K562 (cell line): ENCODE data around the gene GHRL. TPM values are rescaled to one million over a fixed set of nuclear protein-coding genes. Genes with fewer than 3 reads are reported as not detected.

Source experiments
- ATF6 ChIP-seq: sonication (generic); formaldehyde crosslinking; IDR thresholded peaks from 2 replicates; pipeline ENCODE4 v1.4.0; 2020; ENCODE audit warnings: mild to moderate bottlenecking, missing genetic modification reagents
- ATF7 ChIP-seq: fragments of 450-650 bp; IDR thresholded peaks from 2 replicates; pipeline ENCODE4 v1.7.1; 2014; ENCODE audit warnings: mild to moderate bottlenecking, moderate library complexity
- CBFA2T2 ChIP-seq: fragments of 450-650 bp; conservative IDR thresholded peaks from 2 replicates; pipeline ENCODE4 v1.6.1; 2017; ENCODE audit warnings: mild to moderate bottlenecking
- EGR1 ChIP-seq: fragments of 450-650 bp; conservative IDR thresholded peaks from 2 replicates; pipeline ENCODE4 v1.6.1; 2017; ENCODE audit warnings: mild to moderate bottlenecking
- ETS2 ChIP-seq: IDR thresholded peaks from 2 replicates; pipeline ENCODE4 v1.6.1; 2016; ENCODE audit warnings: borderline replicate concordance, missing genetic modification characterization, mild to moderate bottlenecking, moderate library complexity, missing compliant biosample characterization; ENCODE audit not compliant: poor library complexity, severe bottlenecking
- HEY1 ChIP-seq: fragments of 250-450 bp; sonication (Bioruptor Pico); IDR thresholded peaks from 2 replicates; pipeline ENCODE4 v1.5.0; 2020; ENCODE audit warnings: mild to moderate bottlenecking, moderate library complexity, borderline replicate concordance
- HMG20B ChIP-seq: fragments of 250-450 bp; sonication (Bioruptor Pico); IDR thresholded peaks from 2 replicates; pipeline ENCODE4 v1.5.0; 2021; ENCODE audit warnings: mild to moderate bottlenecking
- KLF1 ChIP-seq: fragments of 450-650 bp; IDR thresholded peaks from 2 replicates; pipeline ENCODE4 v1.6.1; 2016; ENCODE audit warnings: missing genetic modification characterization, missing compliant biosample characterization
- LEF1 ChIP-seq: fragments of 450-650 bp; IDR thresholded peaks from 2 replicates; pipeline ENCODE4 v1.6.1; 2016; ENCODE audit warnings: mild to moderate bottlenecking
- MED1 ChIP-seq: sonication (generic); formaldehyde crosslinking; IDR thresholded peaks from 2 replicates; pipeline ENCODE4 v1.8.1; 2023; ENCODE audit warnings: missing genetic modification reagents, borderline replicate concordance
- PHF20 ChIP-seq: fragments of 450-650 bp; IDR thresholded peaks from 2 replicates; pipeline ENCODE4 v1.6.1; 2018; ENCODE audit not compliant: partially characterized antibody
- PTBP1 ChIP-seq: fragments of 200-400 bp; formaldehyde crosslinking; IDR thresholded peaks from 2 replicates; pipeline ENCODE4 v1.6.1; 2017; ENCODE audit warnings: low read depth, low read length
- RBFOX2 ChIP-seq: fragments of 200-400 bp; formaldehyde crosslinking; IDR thresholded peaks from 2 replicates; pipeline ENCODE4 v1.6.1; 2017; ENCODE audit warnings: low read depth, mild to moderate bottlenecking, low read length, moderate library complexity
- RBM14 ChIP-seq: fragments of 200-400 bp; formaldehyde crosslinking; IDR thresholded peaks from 2 replicates; pipeline ENCODE4 v1.6.1; 2018; ENCODE audit warnings: low read depth, mild to moderate bottlenecking, low read length, moderate library complexity, borderline replicate concordance; ENCODE audit not compliant: insufficient read depth
- RBM17 ChIP-seq: fragments of 200-400 bp; formaldehyde crosslinking; IDR thresholded peaks from 2 replicates; pipeline ENCODE4 v1.6.1; 2017; ENCODE audit warnings: low read depth, mild to moderate bottlenecking, low read length, borderline replicate concordance
- SPI1 ChIP-seq: IDR thresholded peaks from 2 replicates; pipeline ENCODE4 v1.6.1; 2011; ENCODE audit warnings: low read depth, low read length, control low read depth, borderline replicate concordance
- SREBF2 ChIP-seq: sonication (generic); formaldehyde crosslinking; IDR thresholded peaks from 2 replicates; pipeline ENCODE4 v1.4.0; 2020; ENCODE audit warnings: mild to moderate bottlenecking, missing genetic modification reagents
- STAT6 ChIP-seq: sonication (generic); formaldehyde crosslinking; IDR thresholded peaks from 2 replicates; pipeline ENCODE4 v1.8.1; 2023; ENCODE audit warnings: mild to moderate bottlenecking, missing genetic modification reagents
- TCF7 ChIP-seq: sonication (generic); IDR thresholded peaks from 2 replicates; pipeline ENCODE4 v1.6.1; 2016; ENCODE audit warnings: antibody characterized with exemption, borderline replicate concordance
- TRIM25 ChIP-seq: fragments of 450-650 bp; IDR thresholded peaks from 2 replicates; pipeline ENCODE4 v1.7.0; 2016; ENCODE audit warnings: borderline replicate concordance
- U2AF1 ChIP-seq: fragments of 200-400 bp; formaldehyde crosslinking; optimal IDR thresholded peaks from 2 replicates; pipeline ENCODE3; 2017; ENCODE audit warnings: mild to moderate bottlenecking, low read depth, low read length, moderate library complexity
- YBX1 ChIP-seq: fragments of 450-650 bp; IDR thresholded peaks from 2 replicates; pipeline ENCODE4 v1.7.1; 2016; ENCODE audit warnings: mild to moderate bottlenecking
- ZNF23 ChIP-seq: fragments of 250-450 bp; sonication (Bioruptor Pico); IDR thresholded peaks from 2 replicates; pipeline ENCODE4 v1.4.0; 2020; ENCODE audit warnings: mild to moderate bottlenecking
- ZNF586 ChIP-seq: fragments of 450-650 bp; formaldehyde crosslinking; conservative IDR thresholded peaks from 2 replicates; pipeline ENCODE4 v1.4.0; 2020; ENCODE audit warnings: mild to moderate bottlenecking, moderate library complexity
- polyA plus RNA-seq, 8 experiments: library from polyadenylated mRNA; depleted of rRNA in 4 of 8; stranded (reverse) in 5 of 8; unstranded in 3 of 8; fragments of >200 nt; fragmentation: Nextera tagmentation in 2 of 8; fragmentation: Illumina TruSeq in 1 of 8; extraction: Ambion mirVana in 2 of 8; extraction: Trizol in 1 of 8; gene quantifications; 2 replicates each; pipeline versions ENCODE4 v1.2.1 to v1.2.3, GENCODE V29; 2011 to 2014; ENCODE audit warnings: inconsistent platforms in 1 of 8, missing spikeins in 1 of 8
- total RNA-seq, 7 experiments: library from RNA; depleted of rRNA in 6 of 7; stranded (reverse); fragments of >200 nt in 6 of 7; fragmentation: Illumina TruSeq in 2 of 7; extraction: Trizol in 2 of 7; gene quantifications; 2 replicates each; pipeline versions ENCODE4 v1.2.1 to v1.2.3, GENCODE V29; 2011 to 2021; ENCODE audit warnings: low replicate concordance in 1 of 7

GHRL gene
- total and polyA plus RNA-seq, 9 of the 15 experiments (the other 6 are each of a cell fraction or from before 2014, with no cell fraction given): 0.08 to 0.29 (median 0.15) TPM; not detected in 5

GRCh38 chr3:10248984-10249748, 43.6 kb downstream of the GHRL start (continued):
- TF ChIP-seq HEY1 (CRISPR knock-in tag): no peak
- no peak for TF ChIP-seq ATF7
- no peak for TF ChIP-seq STAT6
- no peak; the same call in 1 of the 2 replicates for TF ChIP-seq EGR1
- TF ChIP-seq RBM17: no peak
- no peak for TF ChIP-seq ZNF586
- no peak for TF ChIP-seq ZNF23 (CRISPR knock-in tag)
- TF ChIP-seq TCF7: no peak
- TF ChIP-seq SREBF2 (CRISPR knock-in tag): no peak
- TF ChIP-seq KLF1 (tag): no peak
- no peak for TF ChIP-seq PTBP1
- no peak for TF ChIP-seq CBFA2T2
- TF ChIP-seq ETS2 (tag): no peak
- TF ChIP-seq RBFOX2: no peak
- TF ChIP-seq TRIM25: no peak
- TF ChIP-seq SPI1: no peak
- no peak for TF ChIP-seq HMG20B (CRISPR knock-in tag)
- TF ChIP-seq U2AF1: no peak
- no peak; the same call in 1 of the 2 replicates for TF ChIP-seq ATF6 (CRISPR knock-in tag)
- TF ChIP-seq YBX1: no peak
- TF ChIP-seq RBM14: 0 out of 2 replicates have a peak, but pooled peaks have one; percentile 59
- no peak for TF ChIP-seq MED1 (CRISPR knock-in tag)
- TF ChIP-seq PHF20: peak; percentile 22
- no peak for TF ChIP-seq LEF1
